Stomach (tissue), 4 donors: ENCODE measurements around the gene SMYD3.

Experiments
- CTCF ChIP-seq, 7 experiments: fragments of 450-650 bp in 4 of 7; fragments of 200-600 bp in 3 of 7; sonication (generic) in 3 of 7; IDR thresholded peaks; one replicate each; pipeline ENCODE4 v1.5.1; 2016 to 2019; ENCODE audit warnings: antibody characterized with exemption in 7 of 7, control low read depth in 2 of 7, mild to moderate bottlenecking in 1 of 7
- EP300 ChIP-seq: sonication (generic); formaldehyde crosslinking; IDR thresholded peaks from one replicate; pipeline ENCODE4 v1.6.1; 2017; ENCODE audit warnings: antibody characterized with exemption
- POLR2A ChIP-seq, 4 donors: fragments of 450-650 bp; IDR thresholded peaks; one replicate each; pipeline ENCODE4 v1.6.1; 2016; ENCODE audit warnings: antibody characterized with exemption in 4 of 4, control low read depth in 2 of 4, mild to moderate bottlenecking in 1 of 4, moderate library complexity in 1 of 4
- POLR2AphosphoS5 ChIP-seq, 3 donors: sonication (generic); formaldehyde crosslinking; IDR thresholded peaks; one replicate each; pipeline ENCODE4 v1.6.1; 2016; ENCODE audit warnings: antibody characterized with exemption in 3 of 3

- TF ChIP-seq CTCF (IDR thresholded peaks at IDR 0.05) (no peak), EP300 (no peak), POLR2A (IDR thresholded peaks at IDR 0.05) (no peak), POLR2AphosphoS5 (IDR thresholded peaks at IDR 0.05) (no peak)
Observed at GRCh38 chr1:246035060-246035541, 472.0 kb downstream of the SMYD3 start.
